GM21526 (cell line): ENCODE measurements around the gene ATP11C.
A peak's percentile ranks its signal among the peaks of the same experiment; 100 is the strongest.
"Not testable (repeated sequence)": the region's sequence is repeated elsewhere in the genome, so short reads cannot be mapped to it uniquely, and the experiment has no call there.

Source experiments
- ATAC-seq: cut with Tn5 transposase; IDR thresholded peaks from one replicate; pipeline ENCODE4 v1.9.1; 2021; ENCODE audit warnings: moderate library complexity; ENCODE audit not compliant: unreplicated experiment, low FRiP score

Gene ATP11C

GRCh38 chrX:139864640-139865039 is 68.2 kb downstream of the ATP11C start:
- ATAC-seq: no peak

GRCh38 chrX:139862208-139862607 is 70.6 kb downstream of the ATP11C start:
- no peak for ATAC-seq

- ATAC-seq: not testable (repeated sequence)
Observed at GRCh38 chrX:139856826-139857225, 76.0 kb downstream of the ATP11C start.

- no peak for ATAC-seq
Observed at GRCh38 chrX:139851730-139852129, 81.1 kb downstream of the ATP11C start.

GRCh38 chrX:139850968-139851367 is 81.9 kb downstream of the ATP11C start:
- ATAC-seq: no peak

GRCh38 chrX:139844884-139845283 is 88.0 kb downstream of the ATP11C start:
- no peak for ATAC-seq

GRCh38 chrX:139844163-139844562 is 88.7 kb downstream of the ATP11C start:
- peak; percentile 56 for ATAC-seq

- ATAC-seq: no peak
Observed at GRCh38 chrX:139842326-139843185, 90.3 kb downstream of the ATP11C start.

GRCh38 chrX:139836335-139836734 is 96.5 kb downstream of the ATP11C start:
- ATAC-seq: not testable (repeated sequence)

GRCh38 chrX:139834879-139835278 is 98.0 kb downstream of the ATP11C start:
- ATAC-seq: no peak

- no peak for ATAC-seq
Observed at GRCh38 chrX:139832718-139833309, 100.0 kb downstream of the ATP11C start.

- peak; percentile 64 for ATAC-seq
Observed at GRCh38 chrX:139831675-139832456, 101.0 kb downstream of the ATP11C start.

GRCh38 chrX:139831017-139831416 is 101.8 kb downstream of the ATP11C start:
- no peak for ATAC-seq

- ATAC-seq: no peak
Observed at GRCh38 chrX:139828830-139829229, 104.0 kb downstream of the ATP11C start.

GRCh38 chrX:139828033-139828432 is 104.8 kb downstream of the ATP11C start:
- ATAC-seq: no peak

- ATAC-seq: no peak
Observed at GRCh38 chrX:139826065-139827044, 106.5 kb downstream of the ATP11C start.

GRCh38 chrX:139825618-139826017 is 107.2 kb downstream of the ATP11C start:
- no peak for ATAC-seq

GRCh38 chrX:139823806-139824205 is 109.0 kb downstream of the ATP11C start:
- no peak for ATAC-seq

- no peak for ATAC-seq
Observed at GRCh38 chrX:139820358-139820984, 112.4 kb downstream of the ATP11C start.

- ATAC-seq: no peak
Observed at GRCh38 chrX:139816204-139816603, 116.6 kb downstream of the ATP11C start.
